GM19239 (cell line): Measurements from ENCODE around the gene GINM1.
A peak's percentile ranks its signal among the peaks of the same experiment; 100 is the strongest.

ENCODE experiments used
- DNase-seq: peaks from one replicate; pipeline ENCODE4 v3.0.0; 2011; ENCODE audit warnings: low spot score; ENCODE audit not compliant: insufficient read length
- FAIRE-seq: peaks from 2 replicates; lab custom pipeline; 2011; peaks lifted over from hg19 to GRCh38; lab: Jason Lieb, UNC

Gene GINM1

GRCh38 chr6:149565527-149566409 is at the start of gene GINM1:
Gene GINM1 (plus strand): TSS chr6:149566375. CDS start chr6:149566415, 40 bp downstream.
- DNase-seq, result peak; percentile 80
- peak; percentile 91 for FAIRE-seq

GRCh38 chr6:149529650-149530049 is 36.5 kb upstream of the GINM1 start:
- no peak for FAIRE-seq
- no peak for DNase-seq

- no peak for DNase-seq
- FAIRE-seq, result no peak
Observed at GRCh38 chr6:149534742-149535141, 31.4 kb upstream of the GINM1 start.

- DNase-seq (no peak), FAIRE-seq (no peak)
Observed at GRCh38 chr6:149541139-149541538, 25.0 kb upstream of the GINM1 start.

- no peak for DNase-seq
- FAIRE-seq, result no peak
Observed at GRCh38 chr6:149544646-149545257, 21.4 kb upstream of the GINM1 start.

GRCh38 chr6:149545258-149545753 is 20.9 kb upstream of the GINM1 start:
- FAIRE-seq (peak; percentile 37), DNase-seq (no peak)

- DNase-seq (peak; percentile 72), FAIRE-seq (peak; percentile 85)
Observed at GRCh38 chr6:149545754-149546471, 20.3 kb upstream of the GINM1 start, which contains the start of gene PPIL4. Gene PPIL4 (minus strand): TSS chr6:149546043. CDS start chr6:149546005, 38 bp downstream.

- FAIRE-seq, result no peak
- no peak for DNase-seq
Observed at GRCh38 chr6:149551920-149552319, 14.3 kb upstream of the GINM1 start.

GRCh38 chr6:149558029-149558428 is 8.1 kb upstream of the GINM1 start:
- no peak for FAIRE-seq
- DNase-seq, result no peak

GRCh38 chr6:149559389-149559788 is 6.8 kb upstream of the GINM1 start:
- DNase-seq (no peak), FAIRE-seq (no peak)

GRCh38 chr6:149560736-149561135 is 5.4 kb upstream of the GINM1 start:
- FAIRE-seq (no peak), DNase-seq (no peak)

- DNase-seq, result no peak
Observed at GRCh38 chr6:149563203-149563927, 2.8 kb upstream of the GINM1 start.

GRCh38 chr6:149563928-149564325 is 2.2 kb upstream of the GINM1 start:
- FAIRE-seq, result no peak
- DNase-seq, result no peak

More at GRCh38 chr6:149563203-149563927, 2.8 kb upstream of the GINM1 start:
- FAIRE-seq, result no peak

- DNase-seq, result peak; percentile 15
Observed at GRCh38 chr6:149566410-149567193, 427 bp downstream of the GINM1 start.

GRCh38 chr6:149567194-149567586 is 1.0 kb downstream of the GINM1 start:
- FAIRE-seq, result no peak
- DNase-seq, result no peak

More at GRCh38 chr6:149566410-149567193, 427 bp downstream of the GINM1 start:
- FAIRE-seq, result no peak

GRCh38 chr6:149567945-149568585 is 1.9 kb downstream of the GINM1 start:
- DNase-seq (no peak), FAIRE-seq (peak; percentile 63)

GRCh38 chr6:149580880-149581279 is 14.7 kb downstream of the GINM1 start:
- DNase-seq (no peak), FAIRE-seq (no peak)

GRCh38 chr6:149581349-149581748 is 15.2 kb downstream of the GINM1 start:
- DNase-seq (no peak), FAIRE-seq (no peak)

GRCh38 chr6:149586149-149586548 is 20.0 kb downstream of the GINM1 start:
- no peak for DNase-seq
- no peak for FAIRE-seq
